Keratinocyte (primary cell): ENCODE data around the gene MCUB. TPM values are rescaled to one million over a fixed set of nuclear protein-coding genes. Genes with fewer than 3 reads are reported as not detected.

Experiments
- DNase-seq: peaks from one replicate; pipeline ENCODE4 v3.0.0-alpha.2; 2011; ENCODE audit warnings: low read depth, missing footprints, low spot score
- FAIRE-seq: peaks from 2 replicates; lab custom pipeline; 2011; peaks lifted over from hg19 to GRCh38; lab: Jason Lieb, UNC
- H2AFZ ChIP-seq: 2 replicates; pipeline ENCODE4 v1.6.0; 2012; ENCODE audit warnings: low read length, control low read depth, inconsistent platforms; ENCODE audit not compliant: control insufficient read depth
- H3K27ac ChIP-seq: 2 replicates; pipeline ENCODE4 v1.5.1; 2011; ENCODE audit warnings: low read length; ENCODE audit not compliant: control insufficient read depth, insufficient read depth
- H3K27me3 ChIP-seq: 3 replicates; pipeline ENCODE4 v1.6.0; 2011; ENCODE audit warnings: low read length; ENCODE audit not compliant: control insufficient read depth, insufficient read depth; ENCODE audit errors: extremely low read depth
- H3K36me3 ChIP-seq, 2 experiments: 2 replicates in 1 of 2; 3 replicates in 1 of 2; pipeline ENCODE4 v1.5.1; 2011; ENCODE audit warnings: low read length in 2 of 2, mild to moderate bottlenecking in 1 of 2; ENCODE audit not compliant: control insufficient read depth in 2 of 2, insufficient read depth in 2 of 2; ENCODE audit errors: extremely low read depth in 1 of 2
- H3K4me1 ChIP-seq: 3 replicates; pipeline ENCODE4 v1.5.1; 2011; ENCODE audit warnings: low read length; ENCODE audit not compliant: control insufficient read depth, insufficient read depth; ENCODE audit errors: extremely low read depth
- H3K4me2 ChIP-seq: 3 replicates; pipeline ENCODE4 v1.6.0; 2011; ENCODE audit warnings: low read depth, low read length; ENCODE audit not compliant: control insufficient read depth, insufficient read depth; ENCODE audit errors: extremely low read depth
- H3K4me3 ChIP-seq, 3 experiments: fragments of 200-600 bp in 1 of 3; sonication (generic) in 1 of 3; 2 replicates in 2 of 3; 3 replicates in 1 of 3; pipeline ENCODE4 v1.5.1; 2011 to 2016; ENCODE audit warnings: low read length in 3 of 3, mild to moderate bottlenecking in 3 of 3, control low read depth in 2 of 3, inconsistent platforms in 1 of 3, low read depth in 1 of 3, mixed read lengths in 1 of 3, mixed run types in 1 of 3, moderate library complexity in 1 of 3; ENCODE audit not compliant: control insufficient read depth in 2 of 3, insufficient read depth in 2 of 3; ENCODE audit errors: extremely low read depth in 1 of 3
- H3K79me2 ChIP-seq: 2 replicates; pipeline ENCODE4 v1.6.0; 2012; ENCODE audit warnings: low read length; ENCODE audit not compliant: control insufficient read depth, insufficient read depth
- H3K9ac ChIP-seq: 3 replicates; pipeline ENCODE4 v1.6.0; 2011; ENCODE audit warnings: low read length; ENCODE audit not compliant: control insufficient read depth, insufficient read depth; ENCODE audit errors: extremely low read depth
- H3K9me1 ChIP-seq: 3 replicates; pipeline ENCODE4 v1.6.0; 2011; ENCODE audit warnings: low read length; ENCODE audit not compliant: control insufficient read depth, insufficient read depth; ENCODE audit errors: extremely low read depth
- H3K9me3 ChIP-seq: 2 replicates; pipeline ENCODE4 v1.5.1; 2012; ENCODE audit warnings: low read depth, low read length; ENCODE audit not compliant: control insufficient read depth
- H4K20me1 ChIP-seq: 3 replicates; pipeline ENCODE4 v1.6.0; 2011; ENCODE audit warnings: low read length; ENCODE audit not compliant: control insufficient read depth, insufficient read depth; ENCODE audit errors: extremely low read depth
- CTCF ChIP-seq, 3 experiments: IDR thresholded peaks in 1 of 3; conservative IDR thresholded peaks in 1 of 3; optimal IDR thresholded peaks in 1 of 3; 2 replicates in 2 of 3; 3 replicates in 1 of 3; pipeline versions ENCODE3 to v1.5.1; 2011; ENCODE audit warnings: low read length in 3 of 3, mild to moderate bottlenecking in 3 of 3, moderate library complexity in 2 of 3, control low read depth in 1 of 3, inconsistent platforms in 1 of 3; ENCODE audit not compliant: insufficient read depth in 2 of 3; ENCODE audit errors: extremely low read depth in 1 of 3
- EZH2 ChIP-seq: IDR thresholded peaks from one replicate; pipeline ENCODE4 v1.6.1; 2012; ENCODE audit warnings: inconsistent platforms, mild to moderate bottlenecking, low read length, moderate library complexity
- dilution Hi-C: fragments of 300-500 bp; cut with MboI; formaldehyde crosslinking; loops from one replicate; pipeline ENCODE4 v1.7.0; 2020; ENCODE audit warnings: low sequenced_read_pairs; ENCODE audit not compliant: extremely low pct_ligation_motif_present
- polyA plus RNA-seq, 5 experiments: library from polyadenylated mRNA; depleted of rRNA in 3 of 5; stranded (reverse) in 3 of 5; stranded (forward) in 1 of 5; unstranded in 1 of 5; fragments of >200 nt; gene quantifications; 1 replicate in 1 of 5; 2 replicates in 3 of 5; 3 replicates in 1 of 5; pipeline versions ENCODE4 v1.2.1 to v1.2.3, GENCODE V29; 2011 to 2012; ENCODE audit warnings: missing spikeins in 2 of 5, low read depth in 1 of 5, low replicate concordance in 1 of 5

The MCUB gene
- polyA plus RNA-seq, 1 donor (not counting 4 experiments of a cell fraction or from before 2014, with no cell fraction given): 20.3 TPM

GRCh38 chr4:109713500-109713899, 153.5 kb downstream of the MCUB start:
- Histone ChIP-seq H3K4me2 (no peak overlapping the region), H3K9ac (no peak overlapping the region), H3K9me3 (no peaks in the 10 kb centered on the region), H4K20me1 (no peaks in the 10 kb centered on the region), H3K9me1 (no peaks in the 10 kb centered on the region), H3K36me3 (peaks cover 0 to 7% of the 10 kb centered on the region in 2 experiments), H3K27me3 (no peaks in the 10 kb centered on the region), H3K79me2 (no peaks in the 10 kb centered on the region), H2AFZ (no peak overlapping the region), H3K4me3 (no peak overlapping the region), H3K4me1 (no peaks in the 10 kb centered on the region), H3K27ac (no peak overlapping the region)
- DNase-seq: no peak
- no peak for FAIRE-seq
- dilution Hi-C loops: no loop called here
- no peak for TF ChIP-seq CTCF (optimal IDR thresholded peaks at IDR 0.05 in 1 of 3, IDR thresholded peaks at IDR 0.05 in 1 of 3, conservative IDR thresholded peaks at IDR 0.05 in 1 of 3; ENCODE audit: extremely low read depth in 1 of 3, insufficient read depth in 2 of 3, low read length in 3 of 3)
- TF ChIP-seq EZH2: no peak

- Histone ChIP-seq H3K36me3 (peaks cover 0 to 14% of the 10 kb centered on the region in 2 experiments), H3K9me3 (no peaks in the 10 kb centered on the region), H3K4me2 (no peak overlapping the region), H3K4me3 (no peak overlapping the region), H4K20me1 (no peaks in the 10 kb centered on the region), H3K9me1 (no peaks in the 10 kb centered on the region), H3K27me3 (no peaks in the 10 kb centered on the region), H3K27ac (no peak overlapping the region), H3K79me2 (peaks cover 11% of the 10 kb centered on the region), H3K4me1 (no peaks in the 10 kb centered on the region), H3K9ac (no peak overlapping the region), H2AFZ (no peak overlapping the region)
- dilution Hi-C loops: no loop called here
- TF ChIP-seq EZH2 (no peak), CTCF (optimal IDR thresholded peaks at IDR 0.05 in 1 of 3, IDR thresholded peaks at IDR 0.05 in 1 of 3, conservative IDR thresholded peaks at IDR 0.05 in 1 of 3; ENCODE audit: extremely low read depth in 1 of 3, insufficient read depth in 2 of 3, low read length in 3 of 3) (no peak)
- no peak for DNase-seq
- no peak for FAIRE-seq
Observed at GRCh38 chr4:109718759-109719158, 158.7 kb downstream of the MCUB start.
